Measurements from ENCODE around the gene NCAM1. TPM values are rescaled to one million over a fixed set of nuclear protein-coding genes. Genes with fewer than 3 reads are reported as not detected.

The NCAM1 gene
- total RNA-seq, 2 experiments from 2014 or later: 0.34 TPM; not detected in 1

DNA sequence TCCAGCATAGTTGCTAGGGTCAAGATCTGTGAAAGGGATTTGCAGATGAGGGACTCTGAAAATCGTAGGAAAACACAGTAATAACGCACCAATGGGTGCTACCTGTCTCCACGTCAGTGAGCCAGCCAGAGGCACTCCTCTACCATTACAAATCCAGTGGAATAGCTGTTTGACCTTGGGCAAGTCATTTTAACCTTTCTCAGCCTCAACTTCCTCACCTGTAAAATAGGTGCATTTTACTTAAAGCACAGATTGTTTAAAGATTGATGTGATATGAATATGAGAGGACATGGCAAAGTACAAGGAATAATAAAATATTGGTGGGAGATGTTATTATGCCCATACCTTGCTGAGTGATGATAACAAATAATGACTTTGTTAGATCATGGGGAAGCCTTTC lies 205.1 kb downstream of the NCAM1 start:
- H3K4me1 Mint-ChIP-seq (ENCODE audit: low read depth): no peaks in the 10 kb centered on the region
- H3K36me3 Mint-ChIP-seq (ENCODE audit: low read depth): no peaks in the 10 kb centered on the region
- peaks cover 9% of the 10 kb centered on the region for H3K27me3 Mint-ChIP-seq
- ChIA-PET CTCF (no interaction called here), POLR2A (interaction anchor here (0.6 kb wide), 1 partner anchor 81 kb away, joined by 3 read pairs; no protein-coding TSS in a partner anchor)
- H3K9me3 Mint-ChIP-seq: no peaks in the 10 kb centered on the region
- intact Hi-C loops (cut with DNase I, micrococcal nuclease): no loop called here
- no peak overlapping the region for H3K27ac Mint-ChIP-seq
- TF ChIP-seq, protein P1, sequence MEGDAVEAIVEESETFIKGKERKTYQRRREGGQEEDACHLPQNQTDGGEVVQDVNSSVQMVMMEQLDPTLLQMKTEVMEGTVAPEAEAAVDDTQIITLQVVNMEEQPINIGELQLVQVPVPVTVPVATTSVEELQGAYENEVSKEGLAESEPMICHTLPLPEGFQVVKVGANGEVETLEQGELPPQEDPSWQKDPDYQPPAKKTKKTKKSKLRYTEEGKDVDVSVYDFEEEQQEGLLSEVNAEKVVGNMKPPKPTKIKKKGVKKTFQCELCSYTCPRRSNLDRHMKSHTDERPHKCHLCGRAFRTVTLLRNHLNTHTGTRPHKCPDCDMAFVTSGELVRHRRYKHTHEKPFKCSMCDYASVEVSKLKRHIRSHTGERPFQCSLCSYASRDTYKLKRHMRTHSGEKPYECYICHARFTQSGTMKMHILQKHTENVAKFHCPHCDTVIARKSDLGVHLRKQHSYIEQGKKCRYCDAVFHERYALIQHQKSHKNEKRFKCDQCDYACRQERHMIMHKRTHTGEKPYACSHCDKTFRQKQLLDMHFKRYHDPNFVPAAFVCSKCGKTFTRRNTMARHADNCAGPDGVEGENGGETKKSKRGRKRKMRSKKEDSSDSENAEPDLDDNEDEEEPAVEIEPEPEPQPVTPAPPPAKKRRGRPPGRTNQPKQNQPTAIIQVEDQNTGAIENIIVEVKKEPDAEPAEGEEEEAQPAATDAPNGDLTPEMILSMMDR (IDR thresholded peaks at IDR 0.05): no peak
- no peaks in the 10 kb centered on the region for H3K9me3 ChIP-seq (ENCODE audit: control insufficient read depth in 1 of 2, insufficient read depth in 1 of 2, low read length in 2 of 2)
- H3K27ac ChIP-seq (ENCODE audit: low read depth in 1 of 2, low read length in 2 of 2): no peak overlapping the region
- no peak overlapping the region for H3K4me3 Mint-ChIP-seq
- H3K36me3 ChIP-seq (ENCODE audit: insufficient read depth, low read length): no peaks in the 10 kb centered on the region
- ATAC-seq (ENCODE audit: poor library complexity) (no peak), DNase-seq (no peak)
- H3K4me1 ChIP-seq (ENCODE audit: insufficient read depth, low read length): no peaks in the 10 kb centered on the region
- no peaks in the 10 kb centered on the region for H3K27me3 ChIP-seq (ENCODE audit: control insufficient read depth in 1 of 2, insufficient read depth in 2 of 2, low read length in 2 of 2)
- H3K4me3 ChIP-seq (ENCODE audit: low read length): no peak overlapping the region

DNA sequence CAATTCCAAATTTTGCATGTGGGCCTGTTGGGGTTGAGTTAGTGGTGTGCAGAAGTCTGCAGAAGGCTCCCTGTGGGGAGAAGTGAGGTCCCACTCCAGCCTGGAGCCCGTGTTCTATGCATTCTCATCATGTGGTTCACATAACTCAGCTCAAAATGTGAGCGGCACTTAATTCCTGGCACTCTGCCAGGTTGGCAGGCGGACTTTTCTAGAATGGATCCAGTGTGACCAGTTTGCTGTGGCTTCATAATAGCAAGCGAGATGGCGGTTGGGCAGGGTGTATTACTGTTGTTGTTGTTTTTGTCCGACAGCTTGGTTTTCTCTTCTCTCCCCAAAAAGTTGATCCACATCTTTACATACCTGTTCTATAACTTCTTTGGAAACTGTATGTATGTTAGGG lies 206.4 kb downstream of the NCAM1 start:
- no peak overlapping the region for H3K4me3 ChIP-seq (ENCODE audit: low read length)
- no peak for DNase-seq
- Mint-ChIP-seq H3K27ac (no peak overlapping the region), H3K9me3 (no peaks in the 10 kb centered on the region), H3K4me3 (no peak overlapping the region), H3K36me3 (ENCODE audit: low read depth) (no peaks in the 10 kb centered on the region), H3K27me3 (peaks cover 12% of the 10 kb centered on the region), H3K4me1 (ENCODE audit: low read depth) (no peaks in the 10 kb centered on the region)
- ChIA-PET CTCF (interaction anchor here (0.7 kb wide), 1 partner anchor 1821 kb away, joined by 3 read pairs; no protein-coding TSS in a partner anchor), POLR2A (no interaction called here)
- H3K27ac ChIP-seq (ENCODE audit: low read depth in 1 of 2, low read length in 2 of 2): no peak overlapping the region
- no peaks in the 10 kb centered on the region for H3K36me3 ChIP-seq (ENCODE audit: insufficient read depth, low read length)
- H3K4me1 ChIP-seq (ENCODE audit: insufficient read depth, low read length): no peaks in the 10 kb centered on the region
- no peak for ATAC-seq (ENCODE audit: poor library complexity)
- intact Hi-C loops (cut with DNase I, micrococcal nuclease): no loop called here
- TF ChIP-seq, protein P1 (IDR thresholded peaks at IDR 0.05): no peak
- H3K9me3 ChIP-seq (ENCODE audit: control insufficient read depth in 1 of 2, insufficient read depth in 1 of 2, low read length in 2 of 2): no peaks in the 10 kb centered on the region
- no peaks in the 10 kb centered on the region for H3K27me3 ChIP-seq (ENCODE audit: control insufficient read depth in 1 of 2, insufficient read depth in 2 of 2, low read length in 2 of 2)

DNA sequence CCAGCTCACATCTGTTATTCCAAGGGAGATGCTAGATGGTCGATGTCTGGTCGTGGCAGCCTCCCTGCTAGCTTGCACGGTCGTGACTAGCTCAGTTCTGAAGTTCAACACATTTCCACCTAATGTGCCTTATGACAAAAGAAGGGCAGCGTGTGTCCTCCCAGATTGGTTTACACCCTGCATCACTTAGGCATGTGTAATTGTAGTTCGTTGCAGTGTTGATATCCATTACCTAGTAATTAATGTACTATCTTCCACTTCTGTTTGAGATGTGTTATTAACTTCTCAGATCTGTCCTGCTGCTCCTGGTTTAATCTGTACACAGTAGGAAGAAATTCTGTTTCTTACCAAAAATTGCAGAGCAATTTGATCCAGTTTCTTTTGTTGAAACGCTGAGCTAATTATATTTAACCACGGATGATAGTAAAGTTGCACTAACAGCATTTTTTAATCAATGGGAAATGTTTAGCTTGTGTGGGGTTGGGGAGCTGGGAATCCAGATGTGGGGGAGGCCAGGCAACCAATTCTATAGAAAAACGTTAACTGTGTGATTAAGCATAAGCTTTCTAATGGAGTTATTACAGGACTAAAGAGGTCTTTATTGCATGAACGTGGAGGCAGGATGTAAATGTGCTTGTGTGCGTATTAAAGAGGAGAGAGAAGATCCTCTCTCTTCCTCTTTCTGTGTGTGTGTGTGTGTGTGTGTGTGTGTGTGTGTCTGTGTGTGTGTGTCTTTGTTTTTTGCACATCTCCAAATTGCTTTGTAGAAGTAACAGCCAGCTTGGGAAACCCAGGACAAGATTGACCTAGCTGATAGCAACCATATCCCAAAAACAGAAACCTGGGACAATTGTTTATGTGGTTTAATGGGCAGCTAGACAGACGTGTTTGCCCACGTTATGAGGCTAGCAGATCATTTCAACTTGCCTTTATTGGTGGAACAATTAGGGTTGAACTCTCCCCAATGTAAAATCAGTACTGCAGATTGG lies 207.4 kb downstream of the NCAM1 start:
- Mint-ChIP-seq H3K27me3 (peaks cover 18% of the 10 kb centered on the region), H3K4me3 (no peak overlapping the region), H3K4me1 (ENCODE audit: low read depth) (no peaks in the 10 kb centered on the region), H3K36me3 (ENCODE audit: low read depth) (no peaks in the 10 kb centered on the region), H3K9me3 (no peaks in the 10 kb centered on the region), H3K27ac (no peak overlapping the region)
- POLR2A ChIA-PET: no interaction called here
- DNase-seq (no peak), ATAC-seq (ENCODE audit: poor library complexity) (no peak)
- Histone ChIP-seq H3K9me3 (ENCODE audit: control insufficient read depth in 1 of 2, insufficient read depth in 1 of 2, low read length in 2 of 2) (no peaks in the 10 kb centered on the region), H3K36me3 (ENCODE audit: insufficient read depth, low read length) (no peaks in the 10 kb centered on the region), H3K27me3 (ENCODE audit: control insufficient read depth in 1 of 2, insufficient read depth in 2 of 2, low read length in 2 of 2) (peaks cover 0 to 4% of the 10 kb centered on the region in 2 experiments), H3K27ac (ENCODE audit: low read depth in 1 of 2, low read length in 2 of 2) (no peak overlapping the region), H3K4me3 (ENCODE audit: low read length) (no peak overlapping the region), H3K4me1 (ENCODE audit: insufficient read depth, low read length) (no peaks in the 10 kb centered on the region)
- intact Hi-C loops (cut with DNase I, micrococcal nuclease): no loop called here
- TF ChIP-seq, protein P1 (IDR thresholded peaks at IDR 0.05): no peak
- CTCF ChIA-PET: interaction anchor here (0.7 kb wide), 1 partner anchor 55 kb away, joined by 3 read pairs; no protein-coding TSS in a partner anchor
